GM12892 (cell line): ENCODE measurements around the gene ULK1.
"Not testable (repeated sequence)": the region's sequence is repeated elsewhere in the genome, so short reads cannot be mapped to it uniquely, and the experiment has no call there.

Experiments used
- DNase-seq: peaks from one replicate; pipeline ENCODE4 v3.0.0; 2011; ENCODE audit not compliant: insufficient read length
- FAIRE-seq: peaks from 2 replicates; lab custom pipeline; 2011; peaks lifted over from hg19 to GRCh38; lab: Jason Lieb, UNC
- POLR2A ChIP-seq: IDR thresholded peaks from 2 replicates; pipeline ENCODE4 v1.6.1; 2011; ENCODE audit warnings: low read depth, low read length, control low read depth
- POLR2AphosphoS5 ChIP-seq: IDR thresholded peaks from 2 replicates; pipeline ENCODE4 v1.6.1; 2011; ENCODE audit warnings: low read depth, low read length, control low read depth
- TAF1 ChIP-seq: IDR thresholded peaks from 2 replicates; pipeline ENCODE4 v1.6.1; 2011; ENCODE audit warnings: low read depth, mild to moderate bottlenecking, control low read depth, low read length, borderline replicate concordance

The ULK1 gene

DNA sequence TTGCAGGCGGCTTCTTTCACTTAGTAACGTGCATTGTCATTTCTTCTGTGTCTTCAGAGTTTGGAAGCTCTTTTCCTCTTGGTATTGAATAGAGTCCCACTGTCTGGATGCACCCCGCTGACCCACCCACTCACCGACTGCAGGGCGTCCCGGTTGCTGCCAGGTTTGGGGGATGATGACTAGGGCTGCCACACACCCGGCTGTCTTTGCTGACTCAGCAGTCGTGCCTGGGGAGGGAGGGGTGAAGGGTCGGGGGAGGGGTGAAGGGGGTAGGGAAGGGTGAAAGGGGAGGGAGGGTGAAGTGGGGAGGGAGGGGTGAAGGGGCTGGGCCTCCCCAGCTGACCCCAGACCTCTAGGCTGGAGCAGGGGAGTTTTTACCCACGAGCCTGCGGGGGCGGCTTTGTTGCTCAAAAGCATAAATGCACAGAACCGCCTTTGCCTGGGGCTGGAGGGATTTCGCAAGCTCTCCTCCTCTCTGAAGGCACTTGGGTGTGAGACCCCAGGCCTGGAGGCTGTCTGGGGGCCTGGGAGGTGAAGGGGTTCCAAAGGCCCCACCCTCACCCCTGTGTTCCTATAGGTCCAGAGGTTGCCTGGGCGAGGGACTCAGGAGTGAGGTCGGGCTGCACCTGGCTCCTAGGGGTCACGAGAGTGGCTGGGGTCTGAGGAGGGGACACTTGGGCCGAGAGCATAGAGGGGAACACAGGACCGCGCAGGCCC is 31.3 kb upstream of the ULK1 start:
- FAIRE-seq, result no peak
- TF ChIP-seq TAF1 (no peak), POLR2A (no peak), POLR2AphosphoS5 (no peak)

GRCh38 chr12:131863711-131864396 is 30.6 kb upstream of the ULK1 start:
- no peak for FAIRE-seq
- TF ChIP-seq TAF1, result no peak
- no peak for TF ChIP-seq POLR2A
- no peak for TF ChIP-seq POLR2AphosphoS5
- DNase-seq, result peak; percentile 18

More for the DNA sequence above, 31.3 kb upstream of the ULK1 start:
- peak; percentile 21 for DNase-seq

GRCh38 chr12:131864469-131864868 is 30.0 kb upstream of the ULK1 start:
- no peak for DNase-seq
- FAIRE-seq, result no peak
- TF ChIP-seq POLR2A (no peak), TAF1 (no peak), POLR2AphosphoS5 (no peak)

- no peak for FAIRE-seq
- TF ChIP-seq POLR2AphosphoS5, result no peak
- no peak for TF ChIP-seq TAF1
- no peak for TF ChIP-seq POLR2A
- DNase-seq, result peak; percentile 2
Measured at GRCh38 chr12:131865180-131865875, 29.1 kb upstream of the ULK1 start.

DNA sequence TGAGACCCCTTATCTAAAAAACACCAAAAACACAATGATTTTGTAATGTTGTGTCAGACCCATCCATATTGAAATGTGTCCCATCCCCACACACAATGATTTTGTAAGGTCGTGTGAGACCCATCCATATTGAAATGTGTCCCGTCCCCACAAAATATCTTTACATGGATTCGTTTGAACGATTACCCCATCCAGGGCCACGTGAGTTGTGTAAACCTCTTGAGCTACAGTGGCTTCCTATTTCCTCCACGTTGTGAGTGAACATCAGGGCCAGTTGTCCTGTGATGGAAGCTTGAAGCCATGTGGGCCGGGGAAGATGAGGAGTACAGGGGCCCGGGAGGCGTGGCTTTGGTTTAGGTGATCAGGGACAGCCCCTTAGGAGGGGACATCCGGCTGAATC is 27.0 kb upstream of the ULK1 start:
- TF ChIP-seq TAF1 (no peak), POLR2AphosphoS5 (no peak), POLR2A (no peak)
- DNase-seq (peak; percentile 9), FAIRE-seq (no peak)

GRCh38 chr12:131867891-131868675 is 26.3 kb upstream of the ULK1 start:
- FAIRE-seq (no peak), DNase-seq (peak; percentile 23)
- no peak for TF ChIP-seq POLR2AphosphoS5
- no peak for TF ChIP-seq TAF1
- TF ChIP-seq POLR2A, result no peak

- DNase-seq, result no peak
- no peak for FAIRE-seq
- no peak for TF ChIP-seq POLR2A
- TF ChIP-seq POLR2AphosphoS5, result no peak
- no peak for TF ChIP-seq TAF1
Measured at GRCh38 chr12:131869871-131870418, 24.5 kb upstream of the ULK1 start.

- TF ChIP-seq POLR2A, result no peak
- TF ChIP-seq TAF1, result no peak
- FAIRE-seq (no peak), DNase-seq (no peak)
Measured at GRCh38 chr12:131871677-131872076, 22.7 kb upstream of the ULK1 start.

DNA sequence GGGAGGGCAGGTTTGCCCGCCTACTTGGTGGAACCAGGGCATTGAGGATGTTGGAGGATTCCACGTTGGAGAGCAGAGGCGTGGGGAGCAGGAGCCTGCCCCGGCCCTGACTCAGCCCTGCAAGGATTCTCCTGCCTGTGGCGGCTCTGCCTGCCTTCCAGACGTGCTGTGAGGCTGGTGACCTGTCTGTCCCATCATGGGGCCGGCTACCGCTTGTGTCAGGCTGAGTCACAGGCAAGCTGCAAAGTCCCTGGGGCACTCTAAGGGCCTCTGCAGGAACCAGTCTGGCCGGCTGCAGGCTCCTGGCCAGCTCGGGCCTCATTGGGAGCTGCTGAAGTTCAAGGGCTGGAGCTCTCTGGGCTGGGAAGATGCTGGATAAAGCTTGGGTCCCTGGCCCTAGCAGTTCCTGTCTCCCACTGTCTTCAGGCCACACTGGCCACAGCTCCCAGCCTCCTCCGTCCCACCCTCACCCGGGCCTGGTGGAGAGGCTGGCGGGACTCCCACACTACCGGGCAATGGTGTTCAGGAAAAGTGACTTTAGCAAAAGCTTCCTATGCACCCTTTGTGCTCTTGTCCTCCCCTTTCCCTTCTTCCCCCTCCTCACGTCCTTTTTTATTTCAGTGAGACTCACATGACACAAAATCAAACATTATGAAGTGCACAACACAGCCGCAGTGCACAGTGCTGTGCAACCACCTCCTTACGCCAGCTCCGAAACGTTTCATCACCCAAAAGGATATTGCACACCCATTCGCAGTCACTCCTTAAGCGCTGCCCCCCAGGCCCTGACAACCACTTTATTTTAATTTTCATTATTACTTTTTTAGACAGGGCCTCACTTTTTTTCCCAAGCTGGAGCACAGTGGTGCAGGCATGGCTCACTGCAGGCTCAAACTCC is 22.0 kb upstream of the ULK1 start:
- TF ChIP-seq POLR2A, result no peak
- TF ChIP-seq TAF1, result no peak
- no peak for TF ChIP-seq POLR2AphosphoS5
- FAIRE-seq (no peak), DNase-seq (peak; percentile 6)

- TF ChIP-seq POLR2AphosphoS5 (no peak), POLR2A (no peak), TAF1 (no peak)
- FAIRE-seq, result no peak
- DNase-seq, result no peak
Measured at GRCh38 chr12:131873293-131873692, 21.1 kb upstream of the ULK1 start.

- not testable (repeated sequence) for DNase-seq, FAIRE-seq
Measured at GRCh38 chr12:131874972-131875371, 19.4 kb upstream of the ULK1 start.

GRCh38 chr12:131877216-131877615 is 17.2 kb upstream of the ULK1 start:
- FAIRE-seq, result not testable (repeated sequence)

GRCh38 chr12:131878436-131878835 is 16.0 kb upstream of the ULK1 start:
- DNase-seq, FAIRE-seq: not testable (repeated sequence)

More at GRCh38 chr12:131877216-131877615, 17.2 kb upstream of the ULK1 start:
- not testable (repeated sequence) for DNase-seq
